Measurements from ENCODE around the gene TBC1D8. TPM values are rescaled to one million over a fixed set of nuclear protein-coding genes. Genes with fewer than 3 reads are reported as not detected.

TBC1D8 gene
- total and polyA plus RNA-seq, 2 of the 8 experiments (the other 6 are each of a cell fraction or from before 2014, with no cell fraction given) = 20.8 to 21.8 TPM

DNA sequence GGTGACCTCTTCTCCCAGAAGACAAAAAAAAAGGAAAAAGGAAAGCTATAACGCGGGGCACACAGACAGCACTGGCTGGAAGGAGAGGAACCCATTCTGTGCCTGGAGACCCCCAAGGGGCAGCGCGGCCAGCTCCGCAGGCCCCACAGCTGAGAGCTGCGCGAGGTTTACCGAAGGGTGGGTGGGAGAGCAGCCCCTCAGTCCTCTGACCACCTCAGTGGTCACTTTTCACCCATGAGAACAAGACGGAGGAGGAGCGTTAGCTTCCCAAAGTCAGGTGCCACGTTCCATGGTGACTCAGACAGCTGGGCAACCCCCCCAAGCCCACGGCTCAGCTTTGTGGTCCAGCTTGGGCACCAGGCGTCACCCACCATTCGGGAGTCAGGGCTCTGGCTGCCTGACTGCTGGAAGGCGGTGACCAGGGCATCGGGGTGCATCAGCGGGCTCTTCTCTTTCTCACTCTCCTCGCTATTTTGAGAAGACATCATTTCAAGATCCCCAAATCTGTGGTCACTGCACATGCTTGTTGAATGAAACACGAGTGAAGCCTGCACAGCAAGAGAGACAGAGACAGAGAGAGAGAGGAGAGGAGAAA is 113.9 kb downstream of the TBC1D8 start (continued):
- TF ChIP-seq, protein P1, sequence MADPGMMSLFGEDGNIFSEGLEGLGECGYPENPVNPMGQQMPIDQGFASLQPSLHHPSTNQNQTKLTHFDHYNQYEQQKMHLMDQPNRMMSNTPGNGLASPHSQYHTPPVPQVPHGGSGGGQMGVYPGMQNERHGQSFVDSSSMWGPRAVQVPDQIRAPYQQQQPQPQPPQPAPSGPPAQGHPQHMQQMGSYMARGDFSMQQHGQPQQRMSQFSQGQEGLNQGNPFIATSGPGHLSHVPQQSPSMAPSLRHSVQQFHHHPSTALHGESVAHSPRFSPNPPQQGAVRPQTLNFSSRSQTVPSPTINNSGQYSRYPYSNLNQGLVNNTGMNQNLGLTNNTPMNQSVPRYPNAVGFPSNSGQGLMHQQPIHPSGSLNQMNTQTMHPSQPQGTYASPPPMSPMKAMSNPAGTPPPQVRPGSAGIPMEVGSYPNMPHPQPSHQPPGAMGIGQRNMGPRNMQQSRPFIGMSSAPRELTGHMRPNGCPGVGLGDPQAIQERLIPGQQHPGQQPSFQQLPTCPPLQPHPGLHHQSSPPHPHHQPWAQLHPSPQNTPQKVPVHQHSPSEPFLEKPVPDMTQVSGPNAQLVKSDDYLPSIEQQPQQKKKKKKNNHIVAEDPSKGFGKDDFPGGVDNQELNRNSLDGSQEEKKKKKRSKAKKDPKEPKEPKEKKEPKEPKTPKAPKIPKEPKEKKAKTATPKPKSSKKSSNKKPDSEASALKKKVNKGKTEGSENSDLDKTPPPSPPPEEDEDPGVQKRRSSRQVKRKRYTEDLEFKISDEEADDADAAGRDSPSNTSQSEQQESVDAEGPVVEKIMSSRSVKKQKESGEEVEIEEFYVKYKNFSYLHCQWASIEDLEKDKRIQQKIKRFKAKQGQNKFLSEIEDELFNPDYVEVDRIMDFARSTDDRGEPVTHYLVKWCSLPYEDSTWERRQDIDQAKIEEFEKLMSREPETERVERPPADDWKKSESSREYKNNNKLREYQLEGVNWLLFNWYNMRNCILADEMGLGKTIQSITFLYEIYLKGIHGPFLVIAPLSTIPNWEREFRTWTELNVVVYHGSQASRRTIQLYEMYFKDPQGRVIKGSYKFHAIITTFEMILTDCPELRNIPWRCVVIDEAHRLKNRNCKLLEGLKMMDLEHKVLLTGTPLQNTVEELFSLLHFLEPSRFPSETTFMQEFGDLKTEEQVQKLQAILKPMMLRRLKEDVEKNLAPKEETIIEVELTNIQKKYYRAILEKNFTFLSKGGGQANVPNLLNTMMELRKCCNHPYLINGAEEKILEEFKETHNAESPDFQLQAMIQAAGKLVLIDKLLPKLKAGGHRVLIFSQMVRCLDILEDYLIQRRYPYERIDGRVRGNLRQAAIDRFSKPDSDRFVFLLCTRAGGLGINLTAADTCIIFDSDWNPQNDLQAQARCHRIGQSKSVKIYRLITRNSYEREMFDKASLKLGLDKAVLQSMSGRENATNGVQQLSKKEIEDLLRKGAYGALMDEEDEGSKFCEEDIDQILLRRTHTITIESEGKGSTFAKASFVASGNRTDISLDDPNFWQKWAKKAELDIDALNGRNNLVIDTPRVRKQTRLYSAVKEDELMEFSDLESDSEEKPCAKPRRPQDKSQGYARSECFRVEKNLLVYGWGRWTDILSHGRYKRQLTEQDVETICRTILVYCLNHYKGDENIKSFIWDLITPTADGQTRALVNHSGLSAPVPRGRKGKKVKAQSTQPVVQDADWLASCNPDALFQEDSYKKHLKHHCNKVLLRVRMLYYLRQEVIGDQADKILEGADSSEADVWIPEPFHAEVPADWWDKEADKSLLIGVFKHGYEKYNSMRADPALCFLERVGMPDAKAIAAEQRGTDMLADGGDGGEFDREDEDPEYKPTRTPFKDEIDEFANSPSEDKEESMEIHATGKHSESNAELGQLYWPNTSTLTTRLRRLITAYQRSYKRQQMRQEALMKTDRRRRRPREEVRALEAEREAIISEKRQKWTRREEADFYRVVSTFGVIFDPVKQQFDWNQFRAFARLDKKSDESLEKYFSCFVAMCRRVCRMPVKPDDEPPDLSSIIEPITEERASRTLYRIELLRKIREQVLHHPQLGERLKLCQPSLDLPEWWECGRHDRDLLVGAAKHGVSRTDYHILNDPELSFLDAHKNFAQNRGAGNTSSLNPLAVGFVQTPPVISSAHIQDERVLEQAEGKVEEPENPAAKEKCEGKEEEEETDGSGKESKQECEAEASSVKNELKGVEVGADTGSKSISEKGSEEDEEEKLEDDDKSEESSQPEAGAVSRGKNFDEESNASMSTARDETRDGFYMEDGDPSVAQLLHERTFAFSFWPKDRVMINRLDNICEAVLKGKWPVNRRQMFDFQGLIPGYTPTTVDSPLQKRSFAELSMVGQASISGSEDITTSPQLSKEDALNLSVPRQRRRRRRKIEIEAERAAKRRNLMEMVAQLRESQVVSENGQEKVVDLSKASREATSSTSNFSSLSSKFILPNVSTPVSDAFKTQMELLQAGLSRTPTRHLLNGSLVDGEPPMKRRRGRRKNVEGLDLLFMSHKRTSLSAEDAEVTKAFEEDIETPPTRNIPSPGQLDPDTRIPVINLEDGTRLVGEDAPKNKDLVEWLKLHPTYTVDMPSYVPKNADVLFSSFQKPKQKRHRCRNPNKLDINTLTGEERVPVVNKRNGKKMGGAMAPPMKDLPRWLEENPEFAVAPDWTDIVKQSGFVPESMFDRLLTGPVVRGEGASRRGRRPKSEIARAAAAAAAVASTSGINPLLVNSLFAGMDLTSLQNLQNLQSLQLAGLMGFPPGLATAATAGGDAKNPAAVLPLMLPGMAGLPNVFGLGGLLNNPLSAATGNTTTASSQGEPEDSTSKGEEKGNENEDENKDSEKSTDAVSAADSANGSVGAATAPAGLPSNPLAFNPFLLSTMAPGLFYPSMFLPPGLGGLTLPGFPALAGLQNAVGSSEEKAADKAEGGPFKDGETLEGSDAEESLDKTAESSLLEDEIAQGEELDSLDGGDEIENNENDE (IDR thresholded peaks at IDR 0.05; ENCODE audit: insufficient replicate concordance, low read length) = no peak
- no peak for TF ChIP-seq HDAC6 (IDR thresholded peaks at IDR 0.05; ENCODE audit: low read depth, low read length)
- no peak for TF ChIP-seq POU5F1 (IDR thresholded peaks at IDR 0.05; ENCODE audit: low read depth, low read length)
- TF ChIP-seq SUZ12 (IDR thresholded peaks at IDR 0.05; ENCODE audit: low read length) = no peak
- TF ChIP-seq, protein P2, sequence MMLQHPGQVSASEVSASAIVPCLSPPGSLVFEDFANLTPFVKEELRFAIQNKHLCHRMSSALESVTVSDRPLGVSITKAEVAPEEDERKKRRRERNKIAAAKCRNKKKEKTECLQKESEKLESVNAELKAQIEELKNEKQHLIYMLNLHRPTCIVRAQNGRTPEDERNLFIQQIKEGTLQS (IDR thresholded peaks at IDR 0.05; ENCODE audit: insufficient read depth, low read depth, low read length) = no peak
- no peak for TF ChIP-seq KDM4A (IDR thresholded peaks at IDR 0.05; ENCODE audit: low read depth, low read length, severe bottlenecking)
- no peak for TF ChIP-seq BACH1 (IDR thresholded peaks at IDR 0.05; ENCODE audit: low read length)
- no peak for TF ChIP-seq CHD2 (IDR thresholded peaks at IDR 0.05; ENCODE audit: low read length)
- TF ChIP-seq, protein P3, sequence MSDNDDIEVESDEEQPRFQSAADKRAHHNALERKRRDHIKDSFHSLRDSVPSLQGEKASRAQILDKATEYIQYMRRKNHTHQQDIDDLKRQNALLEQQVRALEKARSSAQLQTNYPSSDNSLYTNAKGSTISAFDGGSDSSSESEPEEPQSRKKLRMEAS (IDR thresholded peaks at IDR 0.05) = no peak
- no peak for TF ChIP-seq BRCA1 (IDR thresholded peaks at IDR 0.05; ENCODE audit: low read depth, low read length)
